ENCODE results near the gene CD300LF.

DNA sequence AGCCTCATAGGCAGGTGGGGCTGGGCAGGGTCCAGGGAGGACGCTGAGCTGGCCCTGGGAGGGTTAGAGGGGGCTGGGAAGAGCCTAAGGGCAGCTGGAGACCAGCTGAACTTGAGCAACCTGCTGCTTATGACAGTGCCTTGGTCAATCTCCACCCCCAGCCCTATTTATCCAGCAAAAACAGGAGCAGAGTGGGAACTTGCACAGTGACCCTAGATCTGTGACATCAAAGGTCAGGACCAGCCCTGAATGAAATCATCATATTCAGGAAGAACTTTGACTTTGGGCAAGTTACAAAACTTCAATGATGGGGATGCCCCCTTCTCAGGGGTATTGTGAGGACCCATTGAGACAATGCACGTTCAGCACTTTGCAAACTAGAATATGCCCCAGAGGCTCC is 9.4 kb downstream of the CD300LF start:
- no peak for TF ChIP-seq EZH2 (IDR thresholded peaks at IDR 0.05; ENCODE audit: low read length)
- TF ChIP-seq, protein P1, sequence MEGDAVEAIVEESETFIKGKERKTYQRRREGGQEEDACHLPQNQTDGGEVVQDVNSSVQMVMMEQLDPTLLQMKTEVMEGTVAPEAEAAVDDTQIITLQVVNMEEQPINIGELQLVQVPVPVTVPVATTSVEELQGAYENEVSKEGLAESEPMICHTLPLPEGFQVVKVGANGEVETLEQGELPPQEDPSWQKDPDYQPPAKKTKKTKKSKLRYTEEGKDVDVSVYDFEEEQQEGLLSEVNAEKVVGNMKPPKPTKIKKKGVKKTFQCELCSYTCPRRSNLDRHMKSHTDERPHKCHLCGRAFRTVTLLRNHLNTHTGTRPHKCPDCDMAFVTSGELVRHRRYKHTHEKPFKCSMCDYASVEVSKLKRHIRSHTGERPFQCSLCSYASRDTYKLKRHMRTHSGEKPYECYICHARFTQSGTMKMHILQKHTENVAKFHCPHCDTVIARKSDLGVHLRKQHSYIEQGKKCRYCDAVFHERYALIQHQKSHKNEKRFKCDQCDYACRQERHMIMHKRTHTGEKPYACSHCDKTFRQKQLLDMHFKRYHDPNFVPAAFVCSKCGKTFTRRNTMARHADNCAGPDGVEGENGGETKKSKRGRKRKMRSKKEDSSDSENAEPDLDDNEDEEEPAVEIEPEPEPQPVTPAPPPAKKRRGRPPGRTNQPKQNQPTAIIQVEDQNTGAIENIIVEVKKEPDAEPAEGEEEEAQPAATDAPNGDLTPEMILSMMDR (optimal IDR thresholded peaks at IDR 0.05 in 1 of 3, IDR thresholded peaks at IDR 0.05 in 1 of 3, conservative IDR thresholded peaks at IDR 0.05 in 1 of 3; ENCODE audit: extremely low read depth in 1 of 3, insufficient read depth in 2 of 3, low read length in 3 of 3): no peak

Data from keratinocyte (primary cell).